Right cardiac atrium (tissue), 5 donors: ENCODE results near the gene SLC39A2. TPM values are rescaled to one million over a fixed set of nuclear protein-coding genes. Genes with fewer than 3 reads are reported as not detected.
A peak's percentile ranks its signal among the peaks of the same experiment; 100 is the strongest.
"Not testable (repeated sequence)": the region's sequence is repeated elsewhere in the genome, so short reads cannot be mapped to it uniquely, and the experiment has no call there.

ENCODE experiments used
- ATAC-seq, 2 donors: fragments of 200-7000 bp; cut with Tn5 transposase; one replicate each; pipeline versions ENCODE4 v1.8.0 to v1.9.1; 2020; ENCODE audit warnings: moderate library complexity in 2 of 2, mild to moderate bottlenecking in 1 of 2
- DNase-seq, 3 donors: peaks; one replicate each; pipeline ENCODE4 v3.0.0-alpha.2; 2020
- H3K27ac ChIP-seq: one replicate; pipeline ENCODE4 v1.5.1; 2013; ENCODE audit warnings: mild to moderate bottlenecking, low read length, control low read depth, moderate library complexity
- H3K27me3 ChIP-seq: one replicate; pipeline ENCODE4 v1.6.1; 2013; ENCODE audit not compliant: control insufficient read depth, insufficient read depth
- H3K4me1 ChIP-seq: one replicate; pipeline ENCODE4 v1.6.1; 2013; ENCODE audit warnings: low read length; ENCODE audit not compliant: control insufficient read depth, insufficient read depth
- H3K4me3 ChIP-seq: one replicate; pipeline ENCODE4 v1.5.1; 2013; ENCODE audit warnings: low read length, control low read depth
- H3K9me3 ChIP-seq: one replicate; pipeline ENCODE4 v1.6.1; 2013; ENCODE audit warnings: low read length; ENCODE audit not compliant: control insufficient read depth
- WGBS: extraction: QIAGEN DNeasy Blood & Tissue Kit; methylation state at CpG from one replicate; pipeline ENCODE4 v1.1.7; 2013; 5-methylcytosine and 5-hydroxymethylcytosine counted together
- intact Hi-C, 4 donors: fragments of 100-400 bp; cut with DNase I; formaldehyde crosslinking; loops; one replicate each; pipeline versions ENCODE4 v1.11.0 to v1.14.0; 2022 to 2023
- polyA plus RNA-seq: library from polyadenylated mRNA; stranded (reverse); fragments of 200-250 nt; gene quantifications from one replicate; pipeline ENCODE4 v1.2.3, GENCODE V29; 2013
- total RNA-seq, 4 donors: library from RNA; stranded (reverse); fragmentation: NEBNext Ultra II Directional; extraction: Animal tissue kit (Norgen Biotek cat#: 25700); gene quantifications; one replicate each; pipeline ENCODE4 v1.2.1, GENCODE V29; 2021
- donor health status: healthy with polysubstance abuse.
- donor health status: DM: no; HTN: yes; CAD: no.
- donor health status: DM: no; HTN: no; CAD: no.
- donor health status: DM: no; HTN: yes; CAD: no; lungs with severe emphysema.
- donor health status: DM: yes; HTN: yes; CAD: no.

Gene SLC39A2
- total and polyA plus RNA-seq, 5 donors, result 0.16 to 0.35 (median 0.29) TPM; not detected in 2

- no peak overlapping the region for H3K27ac ChIP-seq
- 70% methylated on average over 4 of the region's 4 CpGs for WGBS
- ATAC-seq (no peak), DNase-seq (no peak)
- no peak overlapping the region for H3K4me3 ChIP-seq
- H3K27me3 ChIP-seq, result no peaks in the 10 kb centered on the region
- no peaks in the 10 kb centered on the region for H3K4me1 ChIP-seq
- no peaks in the 10 kb centered on the region for H3K9me3 ChIP-seq
- intact Hi-C loops, result no loop called here
These were observed 2.0 kb upstream of the SLC39A2 start for GRCh38 chr14:20997115-20997514.

GRCh38 chr14:20997564-20997963, 1.5 kb upstream of the SLC39A2 start:
- no peaks in the 10 kb centered on the region for H3K4me1 ChIP-seq
- ATAC-seq (no peak), DNase-seq (no peak)
- WGBS, result 78% methylated on average over 6 of the region's 6 CpGs
- no peak overlapping the region for H3K27ac ChIP-seq
- no peaks in the 10 kb centered on the region for H3K27me3 ChIP-seq
- H3K9me3 ChIP-seq, result no peaks in the 10 kb centered on the region
- intact Hi-C loops, result no loop called here
- no peak overlapping the region for H3K4me3 ChIP-seq

GRCh38 chr14:20998139-20998538, 954 bp upstream of the SLC39A2 start:
- no peaks in the 10 kb centered on the region for H3K27me3 ChIP-seq
- DNase-seq (no peak), ATAC-seq (no peak)
- no peaks in the 10 kb centered on the region for H3K9me3 ChIP-seq
- intact Hi-C loops, result no loop called here
- H3K4me1 ChIP-seq, result no peaks in the 10 kb centered on the region
- WGBS, result 72% methylated on average over 3 of the region's 3 CpGs
- no peak overlapping the region for H3K4me3 ChIP-seq
- H3K27ac ChIP-seq, result no peak overlapping the region

GRCh38 chr14:20999591-20999990, 498 bp downstream of the SLC39A2 start:
- intact Hi-C loops, result no loop called here

GRCh38 chr14:21001218-21001617, 2.1 kb downstream of the SLC39A2 start:
- Histone ChIP-seq H3K9me3 (no peaks in the 10 kb centered on the region), H3K27me3 (no peaks in the 10 kb centered on the region), H3K27ac (no peak overlapping the region), H3K4me1 (no peaks in the 10 kb centered on the region), H3K4me3 (no peak overlapping the region)
- 71% methylated on average over 7 of the region's 7 CpGs for WGBS
- DNase-seq (no peak), ATAC-seq (no peak)
- intact Hi-C loops, result no loop called here

More at GRCh38 chr14:20999591-20999990, 498 bp downstream of the SLC39A2 start:
- no peak for ATAC-seq
- WGBS, result 73% methylated on average over 4 of the region's 4 CpGs
- H3K9me3 ChIP-seq, result no peaks in the 10 kb centered on the region
- H3K27me3 ChIP-seq, result no peaks in the 10 kb centered on the region
- no peaks in the 10 kb centered on the region for H3K4me1 ChIP-seq
- no peak overlapping the region for H3K4me3 ChIP-seq
- DNase-seq, result no peak
- no peak overlapping the region for H3K27ac ChIP-seq

GRCh38 chr14:21003788-21004346, 4.8 kb downstream of the SLC39A2 start:
- WGBS, result 47% methylated on average over 14 of the region's 14 CpGs
- Histone ChIP-seq H3K4me3 (peak overlapping the region; percentile 12), H3K9me3 (no peaks in the 10 kb centered on the region), H3K4me1 (no peaks in the 10 kb centered on the region), H3K27ac (peak overlapping the region; percentile 6), H3K27me3 (no peaks in the 10 kb centered on the region)
- intact Hi-C loops, result no loop called here
- DNase-seq (peak in 2 of 3 donors; percentile 71 to 75), ATAC-seq (peak; percentile 73 to 82)

GRCh38 chr14:21009721-21010120, 10.6 kb downstream of the SLC39A2 start:
- 78% methylated on average over 3 of the region's 3 CpGs for WGBS
- intact Hi-C loops, result loop anchor here in 1 of 4 donors (5.0 kb wide), 1 partner anchor 83 kb away; no protein-coding TSS in a partner anchor
- not testable (repeated sequence) for H3K27me3 ChIP-seq, H3K27ac ChIP-seq, H3K4me3 ChIP-seq, H3K4me1 ChIP-seq, H3K9me3 ChIP-seq, DNase-seq, ATAC-seq

GRCh38 chr14:21011136-21011535, 12.0 kb downstream of the SLC39A2 start:
- intact Hi-C loops, result loop anchor here in 1 of 4 donors (5.0 kb wide), 1 partner anchor 81 kb away; no protein-coding TSS in a partner anchor
- H3K4me3 ChIP-seq, result no peak overlapping the region
- no peak for DNase-seq
- WGBS, result 82% methylated on average over 1 of the region's 1 CpG
- H3K4me1 ChIP-seq, result no peaks in the 10 kb centered on the region
- no peaks in the 10 kb centered on the region for H3K27me3 ChIP-seq
- no peak for ATAC-seq
- H3K9me3 ChIP-seq, result no peaks in the 10 kb centered on the region
- no peak overlapping the region for H3K27ac ChIP-seq

GRCh38 chr14:21014761-21015190, 15.7 kb downstream of the SLC39A2 start:
- Histone ChIP-seq H3K9me3 (no peaks in the 10 kb centered on the region), H3K4me3 (no peak overlapping the region), H3K27ac (peak overlapping the region; percentile 8), H3K4me1 (no peaks in the 10 kb centered on the region), H3K27me3 (no peaks in the 10 kb centered on the region)
- ATAC-seq, result peak; percentile 80 to 83
- under 1% methylated on average over 4 of the region's 4 CpGs for WGBS
- DNase-seq, result peak; percentile 78 to 87 (median 86)
- intact Hi-C loops, result loop anchor here (1.0 to 5.0 kb wide), 5 partner anchors 26 to 92 kb away; no protein-coding TSS in a partner anchor

GRCh38 chr14:21015312-21015711, 16.2 kb downstream of the SLC39A2 start:
- no peaks in the 10 kb centered on the region for H3K27me3 ChIP-seq
- ATAC-seq, result peak in 1 of 2 donors; percentile 32
- H3K9me3 ChIP-seq, result no peaks in the 10 kb centered on the region
- intact Hi-C loops, result loop anchor here (2.0 to 5.0 kb wide), 4 partner anchors 25 to 91 kb away; no protein-coding TSS in a partner anchor
- H3K4me3 ChIP-seq, result no peak overlapping the region
- WGBS, result 62% methylated on average over 6 of the region's 6 CpGs
- no peak overlapping the region for H3K27ac ChIP-seq
- no peaks in the 10 kb centered on the region for H3K4me1 ChIP-seq
- no peak for DNase-seq

- 57% methylated on average over 9 of the region's 9 CpGs for WGBS
These were observed 17.5 kb downstream of the SLC39A2 start for GRCh38 chr14:21016413-21017190.

More at GRCh38 chr14:21016413-21017190, 17.5 kb downstream of the SLC39A2 start:
- no peaks in the 10 kb centered on the region for H3K27me3 ChIP-seq
- H3K4me1 ChIP-seq, result no peaks in the 10 kb centered on the region
- intact Hi-C loops, result loop anchor here in 1 of 4 donors (5.0 kb wide), 1 partner anchor 76 kb away; no protein-coding TSS in a partner anchor
- H3K9me3 ChIP-seq, result no peaks in the 10 kb centered on the region
- DNase-seq (no peak), ATAC-seq (no peak)
- H3K27ac ChIP-seq, result no peak overlapping the region
- no peak overlapping the region for H3K4me3 ChIP-seq
